K562 treated with DMSO at 1 percent for 24 hours (cell line): Measurements from ENCODE around the gene OLFM2. TPM values are rescaled to one million over a fixed set of nuclear protein-coding genes. Genes with fewer than 3 reads are reported as not detected.

ENCODE experiments used
- total RNA-seq: library from RNA; unstranded; fragments of 300-600 nt; gene quantifications from 2 replicates; pipeline ENCODE4 v1.2.3, GENCODE V29; 2022; ENCODE audit warnings: low read depth; ENCODE audit not compliant: insufficient read depth

OLFM2 gene
- 2.0 and 2.8 TPM in 2 replicates for total RNA-seq

DNA sequence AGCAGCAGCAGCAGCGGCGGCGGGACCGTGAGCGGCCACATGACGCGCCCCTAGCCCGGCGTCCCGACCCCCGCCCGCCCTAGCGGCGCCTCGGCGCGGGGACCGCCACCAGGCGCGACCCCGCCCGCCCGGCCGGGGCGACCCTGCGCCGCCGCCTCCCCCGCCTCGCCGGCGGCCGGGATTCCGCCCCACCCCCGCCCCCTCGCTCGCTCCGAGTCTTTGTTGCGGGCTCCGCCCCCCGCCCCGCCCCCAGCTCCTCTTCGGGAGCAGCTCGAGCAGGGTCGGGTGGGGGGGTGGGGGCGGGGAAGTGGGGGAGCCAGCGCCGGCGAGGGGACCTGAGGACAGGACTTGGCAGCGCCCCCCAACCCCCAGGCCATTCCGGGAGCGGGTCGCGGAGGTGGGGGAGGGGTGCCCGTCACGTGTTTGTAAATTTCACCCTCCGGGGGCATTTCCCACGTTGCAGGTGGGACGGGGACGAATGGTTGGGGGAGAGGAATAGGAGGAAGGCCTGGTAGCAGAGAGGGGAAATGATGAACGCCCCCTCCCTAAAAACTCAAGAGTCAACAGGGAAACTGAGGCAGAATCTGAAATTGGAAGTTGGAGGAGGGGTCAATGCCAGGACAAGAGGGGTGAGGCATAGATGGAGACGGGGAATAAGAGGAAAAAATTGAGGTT is at the start of gene OLFM2:
OLFM2 (minus strand) TSS at position 190 of the 675 bp plus-strand sequence; CDS start at position 41, 149 bp downstream.

DNA sequence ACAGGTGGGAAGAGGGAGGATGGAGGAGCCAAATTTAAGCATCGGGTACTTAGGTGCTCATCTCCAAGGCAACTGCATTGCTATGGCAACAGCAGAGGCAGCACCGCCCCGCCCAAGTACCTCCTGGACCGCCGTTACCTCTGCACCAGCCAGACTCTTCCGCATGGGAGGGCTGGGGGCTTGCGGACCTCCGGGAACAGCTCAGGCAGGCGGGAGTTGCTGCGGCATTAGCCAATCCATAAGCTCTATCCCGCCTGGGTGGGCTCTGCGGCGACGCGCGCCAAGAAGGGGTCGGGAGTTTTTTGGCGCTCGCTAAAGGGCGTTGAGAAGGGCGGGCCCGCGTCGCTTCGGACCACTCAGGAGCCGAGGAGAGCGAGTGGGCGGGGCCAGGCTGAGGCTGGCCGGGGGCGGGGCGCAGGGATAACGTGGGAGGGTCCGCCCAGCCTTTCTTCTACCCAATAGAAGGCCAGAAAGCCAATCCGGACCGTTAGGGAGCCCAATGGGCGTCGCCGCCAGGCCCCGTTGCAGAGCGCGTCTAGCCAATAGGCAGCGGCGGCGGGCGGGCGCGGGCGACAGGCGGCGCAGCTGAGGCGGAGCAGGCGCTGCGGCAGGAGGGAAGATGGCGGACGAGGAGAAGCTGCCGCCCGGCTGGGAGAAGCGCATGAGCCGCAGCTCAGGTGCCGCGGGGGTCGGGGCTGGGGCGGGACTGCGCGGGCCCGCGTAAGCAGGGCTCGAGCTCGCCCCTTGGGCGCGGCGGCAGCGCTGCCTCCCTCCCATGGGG is 101.4 kb downstream of the OLFM2 start, which contains the start of gene PIN1:
PIN1 (plus strand) TSS at position 593 of the 781 bp plus-strand sequence; CDS start at position 620, 27 bp downstream.

DNA sequence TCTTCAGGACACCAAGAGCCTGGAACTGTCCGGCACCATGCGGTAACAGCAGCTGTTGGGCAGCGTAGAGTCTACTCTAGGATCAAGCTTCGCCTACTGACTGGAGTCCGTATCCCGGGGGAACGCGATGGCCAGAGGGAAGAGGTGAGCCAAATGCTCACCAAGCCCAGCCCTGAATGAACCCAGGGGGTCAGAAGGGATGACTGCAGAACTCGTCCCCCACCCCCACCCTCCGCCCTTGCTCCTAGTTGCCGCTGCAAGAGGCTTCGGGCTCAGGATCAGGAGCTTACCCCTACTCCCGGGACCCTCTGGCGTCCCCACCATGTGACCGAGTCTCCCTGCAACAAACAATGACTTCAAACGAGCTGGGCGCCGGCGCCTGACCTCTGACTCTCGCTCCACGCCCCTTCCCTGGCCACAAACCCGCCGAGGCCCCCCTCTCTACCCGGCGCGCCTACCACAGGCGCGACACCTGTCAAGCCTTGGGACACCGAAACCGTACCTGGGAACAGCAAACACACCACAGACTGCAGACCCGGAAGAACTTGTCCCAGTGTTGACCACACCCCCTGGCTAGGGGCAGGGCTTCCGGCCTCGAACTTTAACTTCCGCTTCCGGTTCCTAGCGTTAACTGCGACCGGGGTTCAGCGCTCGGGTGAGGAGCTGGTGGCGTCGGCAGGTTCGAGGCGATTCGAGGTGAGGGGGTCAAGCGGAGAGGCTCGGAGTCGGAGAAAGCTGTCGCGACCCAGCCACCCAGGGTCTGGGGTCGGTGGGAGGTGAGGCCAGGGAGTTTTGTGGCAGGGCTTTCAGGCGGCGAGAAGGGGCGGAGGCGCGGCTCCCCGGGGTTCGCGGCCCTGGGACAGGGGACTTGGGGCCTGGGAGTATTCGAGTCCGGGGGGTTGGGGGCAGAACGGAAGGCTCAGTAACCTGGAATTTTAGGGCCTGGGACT is 108.8 kb downstream of the OLFM2 start, which contains the start of gene UBL5:
UBL5 (plus strand) TSS at position 630 of the 950 bp plus-strand sequence. CDS start 420 bp downstream, outside the sequence.

DNA sequence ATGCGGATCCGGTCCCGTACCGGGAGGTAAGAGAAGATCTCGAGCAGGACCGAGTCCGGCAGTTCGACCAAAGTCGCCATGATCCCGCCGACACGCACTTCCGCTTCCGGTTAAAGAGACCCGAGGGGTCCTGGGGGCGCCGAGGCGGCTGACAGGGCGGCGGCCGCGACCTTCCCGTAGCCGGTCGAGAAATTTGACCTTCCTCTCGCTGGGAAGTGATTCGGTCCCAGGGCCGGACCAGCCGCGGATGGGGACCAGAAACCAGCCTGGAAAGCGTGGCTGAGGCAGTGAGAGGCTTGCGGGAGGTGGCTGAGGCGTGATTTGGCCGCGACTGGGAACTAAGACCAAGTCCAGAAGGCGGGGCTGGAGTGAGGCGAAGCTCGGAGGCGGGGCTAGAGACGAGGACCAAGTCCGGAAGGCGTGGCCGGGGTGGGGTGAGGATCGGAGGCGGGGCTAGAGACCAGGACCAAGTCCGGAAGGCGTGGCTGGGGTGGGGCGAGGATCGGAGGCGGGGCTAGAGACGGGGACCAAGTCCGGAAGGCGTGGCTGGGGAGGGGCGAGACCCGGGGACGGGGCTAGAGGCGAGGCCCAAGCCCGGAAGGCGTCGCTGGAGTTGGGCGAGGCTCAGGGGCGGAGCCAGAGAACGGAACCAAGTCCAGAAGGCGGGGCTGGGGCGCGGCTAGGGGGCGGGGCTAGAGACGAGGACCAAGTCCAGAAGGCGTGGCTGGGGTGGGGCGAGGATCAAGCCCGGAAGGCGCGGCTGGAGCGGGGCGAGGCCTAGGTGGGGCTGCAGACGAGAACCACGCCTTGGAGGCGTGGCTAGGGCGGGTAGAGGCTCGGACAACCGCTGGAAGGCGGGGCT is 117.3 kb downstream of the OLFM2 start, which contains the start of gene FBXL12:
FBXL12 (minus strand) TSS at position 346 of the 862 bp plus-strand sequence; CDS start at position 80, 266 bp downstream.

Other genes starting within 250 kb of the OLFM2 start
- gene ZNF846, start 167.8 kb downstream of the OLFM2 start, total RNA-seq = 7.9 and 17.0 TPM in 2 replicates
- 63.1 and 65.0 TPM in 2 replicates for gene FBXL12, start 117.4 kb downstream of the OLFM2 start, total RNA-seq
- gene UBL5, start 108.6 kb downstream of the OLFM2 start, total RNA-seq = 636 and 749 TPM in 2 replicates
- gene PIN1, start 101.2 kb downstream of the OLFM2 start, total RNA-seq = 197 and 205 TPM in 2 replicates
- not detected in 2 replicates for gene COL5A3, start 74.0 kb upstream of the OLFM2 start, total RNA-seq
- not detected in 2 replicates for gene RDH8, start 77.0 kb upstream of the OLFM2 start, total RNA-seq
- gene SHFL, start 149.8 kb upstream of the OLFM2 start, total RNA-seq = 28.1 and 30.5 TPM in 2 replicates
- 0.24 and 2.3 TPM in 2 replicates for gene ANGPTL6, start 166.2 kb upstream of the OLFM2 start, total RNA-seq
- gene PPAN, start 169.8 kb upstream of the OLFM2 start, total RNA-seq = 30.8 and 36.2 TPM in 2 replicates
- 7.5 and 7.7 TPM in 2 replicates for gene P2RY11, start 175.2 kb upstream of the OLFM2 start, total RNA-seq
- 382 and 411 TPM in 2 replicates for gene EIF3G, start 183.4 kb upstream of the OLFM2 start, total RNA-seq